IMR-90 (cell line): ENCODE data around the gene TFIP11. TPM values are rescaled to one million over a fixed set of nuclear protein-coding genes. Genes with fewer than 3 reads are reported as not detected.

Source experiments
- ATAC-seq: fragments of 200-7000 bp; cut with Tn5 transposase; 2 replicates; pipeline ENCODE4 v1.9.1; 2020; ENCODE audit warnings: low read depth, mild to moderate bottlenecking, moderate library complexity
- BruUV-seq: library from RNA; stranded (reverse); fragments of 400-500 nt; replicated peaks from 2 replicates; lab custom pipeline; 2021; lab: Mats Ljungman, UMichigan
- CTCF ChIA-PET: fragments of 300-600 bp; formaldehyde crosslinking; extraction: SDS; loops from one replicate; lab custom pipeline; 2021; ENCODE audit warnings: antibody characterized with exemption; lab: Yijun Ruan, JAX
- POLR2A ChIA-PET: fragments of 300-600 bp; sonication (Branson Sonifier 250); formaldehyde crosslinking; loops from one replicate; lab custom pipeline; 2022; ENCODE audit warnings: antibody characterized with exemption; ENCODE audit not compliant: unreplicated experiment; lab: Charles Lee
- DNase-seq: peaks from one replicate; pipeline ENCODE4 v3.0.0; 2013
- H2AFZ ChIP-seq: replicated peaks from 2 replicates; pipeline ENCODE3; 2013; ENCODE audit warnings: low read length, mild to moderate bottlenecking; ENCODE audit not compliant: poor library complexity
- H2AK5ac ChIP-seq: 2 replicates; pipeline ENCODE4 v1.6.1; 2013; ENCODE audit warnings: low read depth, low read length, inconsistent platforms
- H2AK9ac ChIP-seq: replicated peaks from 2 replicates; pipeline ENCODE3; 2013; ENCODE audit warnings: mild to moderate bottlenecking, low read depth, low read length, moderate library complexity; ENCODE audit not compliant: poor library complexity
- H2BK120ac ChIP-seq: 2 replicates; pipeline ENCODE4 v1.6.1; 2013; ENCODE audit warnings: low read depth, low read length, inconsistent platforms
- H2BK15ac ChIP-seq: 3 replicates; pipeline ENCODE4 v1.6.1; 2013; ENCODE audit warnings: low read depth, low read length, inconsistent platforms
- H2BK20ac ChIP-seq: 2 replicates; pipeline ENCODE4 v1.6.1; 2013; ENCODE audit warnings: low read depth, mild to moderate bottlenecking, inconsistent platforms, low read length, moderate library complexity
- H2BK5ac ChIP-seq: 2 replicates; pipeline ENCODE4 v1.6.1; 2013; ENCODE audit warnings: mild to moderate bottlenecking, low read depth, low read length, inconsistent platforms; ENCODE audit not compliant: poor library complexity, severe bottlenecking
- H3K14ac ChIP-seq: replicated peaks from 2 replicates; pipeline ENCODE4 v1.6.1; 2013; ENCODE audit warnings: low read depth, low read length, inconsistent platforms
- H3K18ac ChIP-seq: 2 replicates; pipeline ENCODE4 v1.6.1; 2013; ENCODE audit warnings: low read depth, low read length, control low read depth
- H3K23ac ChIP-seq: 2 replicates; pipeline ENCODE4 v1.6.1; 2013; ENCODE audit warnings: low read depth, low read length, inconsistent platforms
- H3K27ac ChIP-seq: 2 replicates; pipeline ENCODE4 v1.5.1; 2013; ENCODE audit warnings: mild to moderate bottlenecking, control low read depth, low read length; ENCODE audit not compliant: insufficient read depth
- H3K27me3 ChIP-seq: 2 replicates; pipeline ENCODE4 v1.6.1; 2013; ENCODE audit warnings: low read length; ENCODE audit not compliant: control insufficient read depth, insufficient read depth
- H3K36me3 ChIP-seq: 2 replicates; pipeline ENCODE4 v1.6.1; 2013; ENCODE audit warnings: low read length, mixed read lengths; ENCODE audit not compliant: control insufficient read depth, insufficient read depth
- H3K4ac ChIP-seq: 2 replicates; pipeline ENCODE4 v1.6.1; 2013; ENCODE audit warnings: low read depth, low read length, inconsistent platforms
- H3K4me1 ChIP-seq: 2 replicates; pipeline ENCODE4 v1.6.1; 2013; ENCODE audit warnings: low read length, mixed read lengths; ENCODE audit not compliant: control insufficient read depth, insufficient read depth
- H3K4me2 ChIP-seq: 2 replicates; pipeline ENCODE4 v1.6.1; 2013; ENCODE audit warnings: low read depth, mild to moderate bottlenecking, control low read depth, low read length, moderate library complexity
- H3K4me3 ChIP-seq: 2 replicates; pipeline ENCODE4 v1.5.1; 2013; ENCODE audit warnings: low read depth, mild to moderate bottlenecking, control low read depth, low read length, moderate library complexity; ENCODE audit not compliant: insufficient read depth
- H3K56ac ChIP-seq: 2 replicates; pipeline ENCODE4 v1.6.1; 2013; ENCODE audit warnings: low read length, inconsistent platforms; ENCODE audit not compliant: insufficient read depth; ENCODE audit errors: extremely low read depth
- H3K79me1 ChIP-seq, 2 experiments: 2 replicates each; pipeline ENCODE4 v1.6.1; 2013; ENCODE audit warnings: low read length in 2 of 2, inconsistent platforms in 1 of 2, low read depth in 1 of 2
- H3K9ac ChIP-seq: 2 replicates; pipeline ENCODE4 v1.6.1; 2013; ENCODE audit warnings: low read depth, low read length, control low read depth
- H3K9me1 ChIP-seq: 2 replicates; pipeline ENCODE4 v1.6.1; 2013; ENCODE audit warnings: low read length, inconsistent platforms; ENCODE audit not compliant: insufficient read depth
- H3K9me3 ChIP-seq: 2 replicates; pipeline ENCODE4 v1.6.1; 2013; ENCODE audit warnings: low read length; ENCODE audit not compliant: control insufficient read depth, insufficient read depth
- H4K20me1 ChIP-seq: 2 replicates; pipeline ENCODE4 v1.6.1; 2013; ENCODE audit warnings: low read length, inconsistent platforms; ENCODE audit not compliant: insufficient read depth
- H4K5ac ChIP-seq: 2 replicates; pipeline ENCODE4 v1.6.1; 2013; ENCODE audit warnings: mild to moderate bottlenecking, low read depth, low read length, control low read depth
- H4K8ac ChIP-seq, 2 experiments: 2 replicates each; pipeline ENCODE4 v1.6.1; 2013; ENCODE audit warnings: low read depth in 2 of 2, low read length in 2 of 2, control low read depth in 1 of 2, inconsistent platforms in 1 of 2
- H4K91ac ChIP-seq: 2 replicates; pipeline ENCODE4 v1.6.1; 2013; ENCODE audit warnings: low read depth, low read length, inconsistent platforms; ENCODE audit not compliant: insufficient read depth
- MAFK ChIP-seq: IDR thresholded peaks from 2 replicates; pipeline ENCODE4 v1.6.1; 2012; ENCODE audit warnings: low read depth, low read length, improper control_type of control experiment
- RCOR1 ChIP-seq: IDR thresholded peaks from 2 replicates; pipeline ENCODE4 v1.6.1; 2012; ENCODE audit warnings: mild to moderate bottlenecking, low read length, improper control_type of control experiment; ENCODE audit not compliant: insufficient replicate concordance
- WGBS, 2 experiments: methylation state at CpG; one replicate each; pipeline versions ENCODE4 v1.1.5 to v1.1.7; 2013; ENCODE audit warnings: missing lambda C conversion rate in 2 of 2; ENCODE audit not compliant: insufficient read length in 1 of 2; ENCODE audit errors: extremely low coverage in 2 of 2; 5-methylcytosine and 5-hydroxymethylcytosine counted together
- dilution Hi-C: fragments of 300-500 bp; cut with HindIII; formaldehyde crosslinking; loops from one replicate; pipeline ENCODE4 v1.14.3; 2018; ENCODE audit warnings: low sequenced_read_pairs; ENCODE audit not compliant: unreplicated experiment
- in situ Hi-C: fragments of 300-500 bp; cut with MboI; formaldehyde crosslinking; loops from 3 replicates; pipeline ENCODE4 v1.14.3; 2019; ENCODE audit warnings: low sequenced_read_pairs, inconsistent platforms, mixed read lengths
- intact Hi-C: fragments of 100-400 bp; cut with micrococcal nuclease; formaldehyde crosslinking; loops from 2 replicates; pipeline ENCODE4 v1.10.0; 2022
- polyA plus RNA-seq, 3 experiments: library from polyadenylated mRNA; depleted of rRNA; stranded (reverse); fragments of >200 nt; gene quantifications; 2 replicates each; pipeline ENCODE4 v1.2.3, GENCODE V29; 2012; ENCODE audit warnings: low replicate concordance in 1 of 3
- total RNA-seq: library from RNA; depleted of rRNA; stranded (reverse); fragments of >200 nt; gene quantifications from 2 replicates; pipeline ENCODE4 v1.2.3, GENCODE V29; 2012

The TFIP11 gene
- total and polyA plus RNA-seq, 2 of the 4 experiments (the other 2 are of a cell fraction): 22.5 to 43.2 TPM

DNA sequence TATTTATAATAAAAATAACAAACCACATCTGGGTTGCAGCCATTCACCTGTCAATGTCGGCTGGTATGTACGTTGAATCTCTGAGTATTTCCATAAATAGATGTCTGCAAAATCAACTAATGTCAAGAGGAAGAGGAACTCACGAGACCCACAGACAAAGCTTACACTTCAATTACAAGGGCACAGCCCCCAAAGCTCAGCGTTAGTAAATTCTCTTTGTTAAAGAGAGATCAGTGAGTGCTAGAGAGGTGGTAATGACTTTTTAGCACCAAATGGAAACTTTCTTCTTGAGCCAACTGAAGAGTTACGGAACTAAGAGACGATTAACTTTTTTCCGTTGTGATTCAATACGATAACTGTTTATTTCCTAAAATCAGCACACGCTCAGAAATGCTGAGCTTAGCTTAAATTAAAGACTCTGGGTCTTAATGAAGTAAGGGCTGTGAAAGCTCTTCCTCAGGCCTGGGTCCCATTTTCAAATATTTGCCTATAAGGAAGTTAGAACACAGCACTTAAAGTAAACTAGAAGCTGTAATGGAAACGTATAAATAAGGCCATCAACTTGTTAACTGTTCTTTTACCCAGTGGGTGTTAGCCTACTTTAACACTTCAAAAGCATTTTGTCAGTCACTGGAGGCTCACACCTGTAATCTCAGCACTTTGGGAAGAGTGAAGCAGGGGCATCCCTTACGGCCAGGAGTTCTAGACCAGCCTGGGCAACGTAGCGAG is 22.8 kb upstream of the TFIP11 start:
- Histone ChIP-seq H3K27me3 (no peaks in the 10 kb centered on the region), H3K36me3 (peaks cover 20% of the 10 kb centered on the region), H4K8ac (no peak overlapping the region; a peak in 1 of 4 replicates), H3K56ac (no peak overlapping the region), H2BK15ac (no peak overlapping the region), H3K9me3 (no peaks in the 10 kb centered on the region), H2AK9ac (no peak overlapping the region), H3K9me1 (no peaks in the 10 kb centered on the region; the same call in 1 of the 2 replicates), H3K9ac (no peak overlapping the region), H4K5ac (no peak overlapping the region), H3K4ac (no peak overlapping the region), H3K4me1 (no peaks in the 10 kb centered on the region), H2AK5ac (no peak overlapping the region), H2BK20ac (no peak overlapping the region), H3K14ac (no peak overlapping the region), H3K18ac (no peak overlapping the region), H3K79me1 (peaks cover 3 to 47% of the 10 kb centered on the region in 2 experiments), H4K20me1 (0 out of 2 replicates have a peak, but pooled peaks cover 4% of the 10 kb centered on the region), H2AFZ (no peak overlapping the region), H3K4me3 (no peak overlapping the region), H3K23ac (no peak overlapping the region), H4K91ac (no peak overlapping the region), H2BK5ac (no peak overlapping the region), H2BK120ac (no peak overlapping the region), H3K4me2 (no peak overlapping the region), H3K27ac (no peak overlapping the region)
- intact Hi-C loops: no loop called here
- no TSS peak for BruUV-seq
- DNase-seq: no peak
- TF ChIP-seq MAFK (peak; percentile 84), RCOR1 (no peak)
- ATAC-seq: no peak
- POLR2A ChIA-PET: no interaction called here
- CTCF ChIA-PET: no interaction called here
- no CpG with 5 or more reads among the region's 13 CpGs for WGBS, 2 experiments
- in situ Hi-C loops: loop anchor here (10.0 kb wide), 1 partner anchor 60 kb away; the partner anchor contains the start of gene TPST2
- dilution Hi-C loops: no loop called here
